K562 (cell line): ENCODE results near the gene KIF26A.

ENCODE experiments used
- CTCF ChIP-seq, 3 experiments: IDR thresholded peaks in 2 of 3; conservative IDR thresholded peaks in 1 of 3; 2 replicates each; pipeline ENCODE4 v1.5.1; 2011 to 2012; ENCODE audit warnings: low read length in 3 of 3, mild to moderate bottlenecking in 3 of 3, control low read depth in 2 of 3, improper control_type of control experiment in 1 of 3, inconsistent platforms in 1 of 3, low read depth in 1 of 3, mixed read lengths in 1 of 3, moderate library complexity in 1 of 3; ENCODE audit not compliant: insufficient read depth in 2 of 3
- EP300 ChIP-seq: IDR thresholded peaks from 2 replicates; pipeline ENCODE4 v1.6.1; 2012; ENCODE audit warnings: low read length, improper control_type of control experiment
- MXI1 ChIP-seq: IDR thresholded peaks from 2 replicates; pipeline ENCODE4 v1.6.1; 2011; ENCODE audit warnings: low read depth, mild to moderate bottlenecking, improper control_type of control experiment, low read length
- NR2C1 ChIP-seq, 2 experiments: fragments of 450-650 bp; IDR thresholded peaks; 2 replicates each; pipeline ENCODE4 v1.6.1; 2017; ENCODE audit warnings: mild to moderate bottlenecking in 2 of 2, antibody characterized with exemption in 1 of 2, inconsistent platforms in 1 of 2, missing compliant biosample characterization in 1 of 2, missing genetic modification characterization in 1 of 2
- POLR2A ChIP-seq: fragments of 450-650 bp; conservative IDR thresholded peaks from 2 replicates; pipeline ENCODE4 v1.6.1; 2016
- PRMT5 ChIP-seq: sonication (generic); formaldehyde crosslinking; IDR thresholded peaks from 2 replicates; pipeline ENCODE4 v1.5.0; 2020; ENCODE audit warnings: missing genetic modification reagents
- USF1 ChIP-seq: sonication (generic); formaldehyde crosslinking; IDR thresholded peaks from 2 replicates; pipeline ENCODE4 v1.9.0; 2022; ENCODE audit warnings: mild to moderate bottlenecking, missing genetic modification reagents

- TF ChIP-seq PRMT5 (CRISPR knock-in tag): no peak
- no peak for TF ChIP-seq NR2C1 (IDR thresholded peaks at IDR 0.05)
- no peak for TF ChIP-seq NR2C1 (tag; IDR thresholded peaks at IDR 0.05)
- no peak for TF ChIP-seq POLR2A
- no peak for TF ChIP-seq CTCF (IDR thresholded peaks at IDR 0.05 in 2 of 3, conservative IDR thresholded peaks at IDR 0.05 in 1 of 3; ENCODE audit: insufficient read depth in 2 of 3, low read depth in 1 of 3, low read length in 3 of 3)
- TF ChIP-seq MXI1: no peak
- TF ChIP-seq USF1 (CRISPR knock-in tag): no peak
- no peak for TF ChIP-seq EP300
Observed at GRCh38 chr14:104149278-104149595, 10.8 kb downstream of the KIF26A start.
